AG09309 (cell line): Measurements from ENCODE around the gene ITFG2.
"Not testable (repeated sequence)": the region's sequence is repeated elsewhere in the genome, so short reads cannot be mapped to it uniquely, and the experiment has no call there.

Experiments
- DNase-seq: peaks from one replicate; pipeline ENCODE4 v3.0.0-alpha.2; 2010; ENCODE audit warnings: low read depth
- H3K4me3 ChIP-seq: 2 replicates; pipeline ENCODE4 v1.5.1; 2011; ENCODE audit warnings: mild to moderate bottlenecking, low read depth, low read length, moderate library complexity; ENCODE audit not compliant: control insufficient read depth
- CTCF ChIP-seq: IDR thresholded peaks from 2 replicates; pipeline ENCODE4 v1.5.1; 2011; ENCODE audit warnings: mild to moderate bottlenecking, low read depth, low read length, inconsistent platforms; ENCODE audit not compliant: insufficient read depth, control insufficient read depth; ENCODE audit errors: missing control alignments

ITFG2 gene

GRCh38 chr12:2812290-2813213, at the start of gene ITFG2:
TSS of gene ITFG2 (plus strand) at chr12:2812668. CDS start at chr12:2812761, 93 bp downstream.
- TF ChIP-seq CTCF = no peak
- peak; percentile 92 for DNase-seq
- H3K4me3 ChIP-seq = peak within 1 kb of the TSS; percentile 84

DNA sequence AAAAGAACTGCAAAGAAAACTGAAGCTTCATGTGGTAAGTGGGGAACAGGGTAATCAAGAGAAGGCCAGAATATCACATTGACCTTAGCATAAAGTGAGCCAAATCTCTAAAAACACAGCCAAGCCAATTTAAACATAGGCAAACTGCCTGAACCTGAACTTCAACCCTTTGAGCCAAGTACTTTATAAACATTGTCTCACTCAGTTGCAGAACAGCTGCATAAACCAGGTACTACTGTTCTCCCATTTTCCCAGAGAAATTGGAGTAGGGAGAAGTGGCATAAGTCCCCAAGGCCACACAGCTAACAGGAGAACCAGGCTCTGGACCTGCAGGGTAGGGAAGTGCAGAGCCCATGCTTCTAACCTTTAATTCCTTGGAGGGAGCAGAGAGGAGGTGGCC, 48.1 kb upstream of the ITFG2 start:
- no peak overlapping the region for H3K4me3 ChIP-seq
- TF ChIP-seq CTCF = no peak
- DNase-seq = no peak

- no peak for DNase-seq
- no peak for TF ChIP-seq CTCF
- H3K4me3 ChIP-seq = no peak overlapping the region
These were observed 47.4 kb upstream of the ITFG2 start for GRCh38 chr12:2765052-2765451.

- no peak overlapping the region for H3K4me3 ChIP-seq
- DNase-seq = no peak
- no peak for TF ChIP-seq CTCF
These were observed 46.9 kb upstream of the ITFG2 start for GRCh38 chr12:2765608-2766007.

- no peak for TF ChIP-seq CTCF
- H3K4me3 ChIP-seq = no peak overlapping the region
- no peak for DNase-seq
These were observed 44.1 kb upstream of the ITFG2 start for GRCh38 chr12:2768224-2768961.

DNA sequence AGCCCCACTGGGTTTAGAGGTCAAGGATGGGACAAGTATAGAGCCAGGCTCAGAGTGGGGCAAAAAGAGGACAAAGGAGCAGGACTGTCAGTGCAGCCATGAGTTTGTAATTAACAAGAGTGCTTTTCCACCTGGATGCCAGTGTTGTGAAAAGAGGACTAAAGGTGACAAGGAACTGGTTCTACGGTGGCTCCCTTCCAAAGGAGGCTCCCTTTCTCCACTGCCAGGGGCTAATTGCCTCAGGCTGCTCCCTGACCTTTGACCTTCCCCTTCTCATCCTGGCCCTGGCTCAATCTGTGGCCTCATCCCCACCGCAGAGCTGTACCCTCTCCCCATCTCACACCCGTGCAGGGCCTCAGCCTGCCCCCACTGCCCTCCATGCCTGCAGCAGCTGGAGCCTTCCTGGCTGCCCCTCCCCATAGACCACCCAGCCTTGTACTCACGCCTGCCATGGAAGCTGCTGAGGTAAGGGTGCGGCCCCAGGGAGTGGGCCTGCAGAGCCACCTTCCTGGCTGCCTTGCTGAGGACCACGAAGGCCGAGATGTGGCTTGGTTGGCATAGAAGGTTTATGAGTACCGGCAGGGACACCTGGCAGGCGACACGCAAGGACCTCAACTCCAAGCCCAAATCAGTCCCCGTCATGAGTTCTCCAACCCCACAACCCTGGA, 42.5 kb upstream of the ITFG2 start:
- no peak for TF ChIP-seq CTCF

DNA sequence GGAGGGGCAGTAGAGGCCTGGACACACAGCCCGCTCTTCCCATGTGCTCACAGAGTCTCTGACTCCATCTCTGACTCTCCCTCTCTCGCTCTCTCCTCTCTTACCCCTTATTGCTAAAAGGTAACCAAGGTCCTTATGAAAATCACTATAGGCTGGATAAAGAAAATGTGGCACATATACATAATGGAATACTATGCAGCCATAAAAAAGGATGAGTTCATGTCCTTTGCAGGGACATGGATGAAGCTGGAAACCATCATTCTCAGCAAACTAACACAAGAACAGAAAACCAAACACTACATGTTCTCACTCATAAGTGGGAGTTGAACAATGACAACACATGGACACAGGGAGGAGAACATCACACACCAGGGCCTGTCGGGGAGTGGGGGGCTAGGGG, 41.9 kb upstream of the ITFG2 start:
- DNase-seq, H3K4me3 ChIP-seq: not testable (repeated sequence)

More for the DNA sequence above, 42.5 kb upstream of the ITFG2 start:
- H3K4me3 ChIP-seq = no peak overlapping the region
- no peak for DNase-seq
